D341Med (cell line): ENCODE measurements around the gene SARDH.
"Not testable (repeated sequence)": the region's sequence is repeated elsewhere in the genome, so short reads cannot be mapped to it uniquely, and the experiment has no call there.

Source experiments
- DNase-seq: peaks from one replicate; pipeline ENCODE4 v3.0.0; 2012; ENCODE audit warnings: low spot score

The SARDH gene

GRCh38 chr9:133759146-133759900 is 21.2 kb upstream of the SARDH start:
- DNase-seq = peak; percentile 39

- no peak for DNase-seq
These were observed 20.1 kb upstream of the SARDH start for GRCh38 chr9:133758228-133758627.

GRCh38 chr9:133754688-133755227 is 16.6 kb upstream of the SARDH start:
- DNase-seq = no peak

GRCh38 chr9:133754187-133754586 is 16.0 kb upstream of the SARDH start:
- DNase-seq = no peak

- no peak for DNase-seq
These were observed 14.7 kb upstream of the SARDH start for GRCh38 chr9:133752739-133753446.

- no peak for DNase-seq
These were observed 13.0 kb upstream of the SARDH start for GRCh38 chr9:133750982-133751649.

- no peak for DNase-seq
These were observed 9.2 kb upstream of the SARDH start for GRCh38 chr9:133747309-133747708.

- DNase-seq = not testable (repeated sequence)
These were observed 6.4 kb upstream of the SARDH start for GRCh38 chr9:133744528-133744927.

- peak; percentile 87 for DNase-seq
These were observed 4.8 kb upstream of the SARDH start for GRCh38 chr9:133742849-133743444.

- DNase-seq = no peak
These were observed 4.1 kb upstream of the SARDH start for GRCh38 chr9:133742251-133742650.

GRCh38 chr9:133741716-133742115 is 3.6 kb upstream of the SARDH start:
- no peak for DNase-seq

- DNase-seq = no peak
These were observed 2.8 kb upstream of the SARDH start for GRCh38 chr9:133740911-133741310.

GRCh38 chr9:133739408-133740280 is 1.5 kb upstream of the SARDH start:
- DNase-seq = no peak

GRCh38 chr9:133738640-133739225 is 581 bp upstream of the SARDH start:
- DNase-seq = no peak

GRCh38 chr9:133737071-133737773 is 930 bp downstream of the SARDH start:
- DNase-seq = peak; percentile 17

- no peak for DNase-seq
These were observed 2.2 kb downstream of the SARDH start for GRCh38 chr9:133735931-133736330.

- peak; percentile 18 for DNase-seq
These were observed 2.8 kb downstream of the SARDH start for GRCh38 chr9:133735415-133735775.

- peak; percentile 36 for DNase-seq
These were observed 3.4 kb downstream of the SARDH start for GRCh38 chr9:133734590-133735414.

GRCh38 chr9:133733796-133734533 is 4.2 kb downstream of the SARDH start:
- DNase-seq = peak; percentile 48
